HepG2 (cell line): ENCODE results near the gene SERPINA9. TPM values are rescaled to one million over a fixed set of nuclear protein-coding genes. Genes with fewer than 3 reads are reported as not detected.

ENCODE experiments used
- ADNP ChIP-seq: sonication (generic); formaldehyde crosslinking; IDR thresholded peaks from 2 replicates; pipeline ENCODE4 v1.4.0; 2020; ENCODE audit warnings: missing genetic modification reagents
- MAZ ChIP-seq, 2 experiments: sonication (generic) in 1 of 2; formaldehyde crosslinking in 1 of 2; IDR thresholded peaks; 2 replicates each; pipeline versions ENCODE4 v1.5.0 to v1.6.1; 2012 to 2020; ENCODE audit warnings: low read depth in 2 of 2, mild to moderate bottlenecking in 2 of 2, borderline replicate concordance in 1 of 2, improper control_type of control experiment in 1 of 2, low read length in 1 of 2, missing genetic modification reagents in 1 of 2, moderate library complexity in 1 of 2
- RBM39 ChIP-seq: fragments of 200-400 bp; formaldehyde crosslinking; IDR thresholded peaks from one replicate; pipeline ENCODE4 v1.6.1; 2018; ENCODE audit warnings: antibody characterized with exemption, mild to moderate bottlenecking, low read depth, low read length; ENCODE audit not compliant: poor library complexity, severe bottlenecking
- REST ChIP-seq, 2 experiments: IDR thresholded peaks; 2 replicates each; pipeline ENCODE4 v1.6.1; 2011 to 2012; ENCODE audit warnings: low read length in 2 of 2, borderline replicate concordance in 1 of 2, low read depth in 1 of 2, mild to moderate bottlenecking in 1 of 2, moderate library complexity in 1 of 2
- ZNF18 ChIP-seq: sonication (generic); formaldehyde crosslinking; IDR thresholded peaks from 2 replicates; pipeline ENCODE4 v1.8.0; 2022; ENCODE audit warnings: mild to moderate bottlenecking, missing genetic modification reagents; ENCODE audit not compliant: insufficient replicate concordance
- ZNF354B ChIP-seq: sonication (generic); formaldehyde crosslinking; IDR thresholded peaks from 2 replicates; pipeline ENCODE4 v1.8.0; 2022; ENCODE audit warnings: mild to moderate bottlenecking, missing genetic modification reagents
- ZNF646 ChIP-seq: sonication (generic); formaldehyde crosslinking; IDR thresholded peaks from 2 replicates; pipeline ENCODE4 v1.9.0; 2021; ENCODE audit warnings: mild to moderate bottlenecking, missing genetic modification reagents
- polyA plus RNA-seq, 8 experiments: library from polyadenylated mRNA; depleted of rRNA in 3 of 8; stranded (reverse) in 7 of 8; unstranded in 1 of 8; fragments of >200 nt; fragmentation: Illumina TruSeq in 4 of 8; extraction: Trizol in 4 of 8; gene quantifications; 2 replicates each; pipeline versions ENCODE4 v1.2.1 to v1.2.3, GENCODE V29; 2011 to 2016; ENCODE audit warnings: low read depth in 4 of 8, missing spikeins in 1 of 8, mixed read lengths in 1 of 8; ENCODE audit not compliant: insufficient read depth in 1 of 8
- total RNA-seq, 5 experiments: library from RNA; depleted of rRNA; stranded (reverse); fragments of >200 nt; fragmentation: Illumina TruSeq; extraction: Trizol; gene quantifications; 2 replicates each; pipeline ENCODE4 v1.2.3, GENCODE V29; 2016; ENCODE audit warnings: low read depth in 1 of 5

The SERPINA9 gene
- total and polyA plus RNA-seq, 2 of the 13 experiments (the other 11 are each of a cell fraction or from before 2014, with no cell fraction given), result 0.21 TPM; not detected in 1

- TF ChIP-seq ZNF646 (CRISPR knock-in tag) (no peak), ZNF354B (CRISPR knock-in tag) (no peak), REST (IDR thresholded peaks at IDR 0.05; ENCODE audit: borderline replicate concordance in 1 of 2, low read depth in 1 of 2, low read length in 2 of 2) (no peak), ADNP (CRISPR knock-in tag) (no peak), ZNF18 (CRISPR knock-in tag) (no peak), MAZ (IDR thresholded peaks at IDR 0.05; ENCODE audit: borderline replicate concordance, low read depth, low read length) (no peak), MAZ (CRISPR knock-in tag; IDR thresholded peaks at IDR 0.05; ENCODE audit: low read depth) (no peak), RBM39 (no peak)
Measured at GRCh38 chr14:94439453-94440057, 36.4 kb downstream of the SERPINA9 start (continued).
